ENCODE measurements around the gene ADH1C. TPM values are rescaled to one million over a fixed set of nuclear protein-coding genes. Genes with fewer than 3 reads are reported as not detected.
"Not testable (repeated sequence)": the region's sequence is repeated elsewhere in the genome, so short reads cannot be mapped to it uniquely, and the experiment has no call there.

Gene ADH1C
- total RNA-seq, 4 donors from 2014 or later, result 1.6 to 18.0 (median 9.6) TPM

- H3K27ac ChIP-seq, result peak overlapping the region; percentile 10 to 58 (median 47)
- TF ChIP-seq CTCF (IDR thresholded peaks at IDR 0.05) (no peak), POLR2A (IDR thresholded peaks at IDR 0.05) (no peak)
- no peak for DNase-seq
- no peaks in the 10 kb centered on the region for H3K27me3 ChIP-seq
- H3K4me1 ChIP-seq, result peaks cover 0 to 6% of the 10 kb centered on the region in 2 donors
- WGBS, 2 donors, result 69 to 89% methylated on average over 1 of the region's 1 CpG
- H3K9me3 ChIP-seq, result no peaks in the 10 kb centered on the region
- H3K4me3 ChIP-seq (replicated peaks in 1 of 3), result no peak overlapping the region
- H3K36me3 ChIP-seq, result no peaks in the 10 kb centered on the region
- intact Hi-C loops (cut with DNase I), result no loop called here
These were observed 30.3 kb upstream of the ADH1C start for GRCh38 chr4:99382745-99383360.

- Histone ChIP-seq H3K9me3 (no peaks in the 10 kb centered on the region), H3K4me1 (peaks cover 0 to 6% of the 10 kb centered on the region in 2 donors), H3K27ac (no peak overlapping the region), H3K36me3 (no peaks in the 10 kb centered on the region), H3K4me3 (replicated peaks in 1 of 3) (no peak overlapping the region), H3K27me3 (no peaks in the 10 kb centered on the region)
- no peak for TF ChIP-seq POLR2A (IDR thresholded peaks at IDR 0.05)
- no peak for TF ChIP-seq CTCF (IDR thresholded peaks at IDR 0.05)
- intact Hi-C loops (cut with DNase I), result no loop called here
- DNase-seq, result no peak
- WGBS, 2 donors, result 59 to 63% methylated on average over 1 of the region's 1 CpG
These were observed 29.1 kb upstream of the ADH1C start for GRCh38 chr4:99381588-99382175.

GRCh38 chr4:99379571-99379970 is 27.0 kb upstream of the ADH1C start:
- Histone ChIP-seq H3K27me3 (no peaks in the 10 kb centered on the region), H3K36me3 (no peaks in the 10 kb centered on the region), H3K27ac (no peak overlapping the region), H3K4me1 (peaks cover 0 to 2% of the 10 kb centered on the region in 2 donors), H3K4me3 (replicated peaks in 1 of 3) (no peak overlapping the region), H3K9me3 (no peaks in the 10 kb centered on the region)
- intact Hi-C loops (cut with DNase I), result no loop called here
- no peak for DNase-seq
- TF ChIP-seq POLR2A (IDR thresholded peaks at IDR 0.05) (no peak), CTCF (IDR thresholded peaks at IDR 0.05) (no peak)

DNA sequence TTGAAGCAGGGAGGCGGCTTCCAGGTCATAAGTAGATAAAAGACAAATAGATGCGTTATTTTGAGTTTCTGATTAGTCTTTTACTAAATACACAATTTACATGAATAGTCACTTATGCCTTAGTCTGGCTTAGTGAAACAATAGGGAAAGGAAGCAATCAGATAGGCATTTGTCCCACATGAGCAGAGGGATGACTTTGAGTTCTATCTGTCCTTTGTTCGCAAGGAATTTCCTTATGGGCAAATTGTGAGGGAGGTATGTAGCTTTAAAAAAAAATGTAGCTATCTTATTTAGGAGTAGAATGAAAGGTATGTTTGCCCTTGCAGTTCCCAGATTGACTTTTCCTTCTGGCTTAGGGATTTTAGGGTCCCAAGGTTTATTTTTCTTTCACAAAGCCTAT is 26.3 kb upstream of the ADH1C start:
- Histone ChIP-seq H3K27ac (no peak overlapping the region), H3K4me1 (peaks cover 0 to 2% of the 10 kb centered on the region in 2 donors), H3K36me3 (no peaks in the 10 kb centered on the region), H3K27me3 (no peaks in the 10 kb centered on the region), H3K4me3 (replicated peaks in 1 of 3) (no peak overlapping the region), H3K9me3 (no peaks in the 10 kb centered on the region)
- WGBS, 2 donors, result 91 to 94% methylated on average over 3 of the region's 3 CpGs
- intact Hi-C loops (cut with DNase I), result no loop called here
- TF ChIP-seq POLR2A (IDR thresholded peaks at IDR 0.05), result no peak
- no peak for TF ChIP-seq CTCF (IDR thresholded peaks at IDR 0.05)
- no peak for DNase-seq

- DNase-seq; H3K27ac ChIP-seq; H3K36me3 ChIP-seq; intact Hi-C loops (cut with DNase I); H3K4me1 ChIP-seq; H3K4me3 ChIP-seq (replicated peaks in 1 of 3); H3K27me3 ChIP-seq; H3K9me3 ChIP-seq: not testable (repeated sequence)
- TF ChIP-seq CTCF (IDR thresholded peaks at IDR 0.05), result peak in 1 of 6 experiments; percentile 25
- 68 to 88% methylated on average over 6 of the region's 6 CpGs for whole genome bisulfite sequencing, 2 donors
These were observed 24.8 kb upstream of the ADH1C start for GRCh38 chr4:99377341-99377740.

GRCh38 chr4:99372464-99372863 is 19.9 kb upstream of the ADH1C start:
- intact Hi-C loops (cut with DNase I); H3K27ac ChIP-seq; H3K27me3 ChIP-seq; H3K4me1 ChIP-seq; H3K9me3 ChIP-seq; DNase-seq; H3K4me3 ChIP-seq (replicated peaks in 1 of 3); H3K36me3 ChIP-seq: not testable (repeated sequence)
- WGBS, 2 donors, result 94 to 100% methylated on average over 2 of the region's 2 CpGs

DNA sequence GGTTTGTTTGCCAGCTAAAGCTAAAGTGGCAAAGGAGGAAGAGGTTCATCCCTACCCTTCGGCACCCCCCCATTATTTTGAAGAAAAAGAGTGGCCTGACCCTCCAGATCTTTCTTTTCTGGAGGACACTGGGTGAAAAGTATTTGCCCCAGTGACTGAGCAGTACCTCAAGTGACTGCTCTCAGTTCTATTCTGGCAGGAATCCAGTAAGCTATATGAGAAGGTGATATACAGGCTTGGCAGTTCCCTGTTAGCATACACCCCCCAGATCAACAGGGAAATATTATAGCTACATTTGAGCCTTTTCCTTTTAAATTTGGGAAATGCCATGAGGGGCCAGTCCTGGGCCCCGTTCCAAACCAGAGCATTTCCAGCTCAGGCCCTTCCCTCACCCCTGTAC is 15.3 kb upstream of the ADH1C start:
- H3K27ac ChIP-seq; DNase-seq; H3K36me3 ChIP-seq; H3K4me1 ChIP-seq; H3K27me3 ChIP-seq; H3K9me3 ChIP-seq; H3K4me3 ChIP-seq (replicated peaks in 1 of 3); intact Hi-C loops (cut with DNase I): not testable (repeated sequence)
- 39 to 60% methylated on average over 2 of the region's 2 CpGs for WGBS, 2 donors

Measured in thyroid gland (tissue), 4 donors.